Measurements from ENCODE around the gene SAMD11.
"Not testable (repeated sequence)": the region's sequence is repeated elsewhere in the genome, so short reads cannot be mapped to it uniquely, and the experiment has no call there.

The SAMD11 gene

DNA sequence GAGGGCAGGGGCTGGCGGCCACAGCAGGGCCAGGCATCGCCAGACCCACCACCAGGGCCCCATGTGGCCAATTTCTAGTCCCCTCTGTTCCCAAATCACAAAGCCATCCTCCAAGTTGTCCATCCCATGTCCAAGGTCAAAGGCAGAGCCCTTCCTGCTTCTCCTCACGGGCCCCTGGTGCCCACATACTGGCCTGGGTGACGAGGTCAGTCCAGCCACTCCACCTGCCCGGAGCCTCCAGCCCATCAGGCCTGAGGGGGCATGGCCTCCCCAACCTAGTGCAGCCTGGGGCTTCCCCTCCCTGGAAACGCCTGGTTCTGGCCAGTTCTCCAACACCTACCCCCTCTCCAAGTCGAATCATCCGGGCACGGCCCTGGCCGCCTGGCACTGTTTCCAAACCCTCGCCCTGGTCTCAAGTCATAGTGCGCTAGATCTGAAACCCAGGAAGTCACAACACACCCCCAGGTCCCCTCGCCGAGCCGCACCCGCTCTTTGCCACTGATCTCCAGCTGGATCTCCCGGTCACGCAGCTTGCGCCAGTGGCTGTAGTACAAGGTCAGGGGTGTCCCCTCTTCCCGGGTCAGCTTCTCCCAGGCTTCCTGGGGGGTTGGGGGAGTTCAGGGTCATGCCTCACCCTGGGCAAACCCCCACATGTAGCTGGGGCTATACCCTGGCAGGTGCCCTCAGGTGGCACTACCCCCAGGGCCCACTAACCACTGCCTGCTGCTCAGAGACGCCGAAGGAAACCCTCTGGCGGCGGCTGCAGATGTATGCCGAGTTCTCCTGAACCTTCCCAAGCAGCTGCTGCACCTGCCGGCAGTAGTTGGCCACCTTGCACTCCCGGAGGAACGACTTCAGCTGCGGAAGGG is 22.2 kb downstream of the SAMD11 start:
- DNase-seq (ENCODE audit: low spot score): no peak

- DNase-seq (ENCODE audit: low spot score): not testable (repeated sequence)
Observed at GRCh38 chr1:946811-947210, 23.1 kb downstream of the SAMD11 start.

DNA sequence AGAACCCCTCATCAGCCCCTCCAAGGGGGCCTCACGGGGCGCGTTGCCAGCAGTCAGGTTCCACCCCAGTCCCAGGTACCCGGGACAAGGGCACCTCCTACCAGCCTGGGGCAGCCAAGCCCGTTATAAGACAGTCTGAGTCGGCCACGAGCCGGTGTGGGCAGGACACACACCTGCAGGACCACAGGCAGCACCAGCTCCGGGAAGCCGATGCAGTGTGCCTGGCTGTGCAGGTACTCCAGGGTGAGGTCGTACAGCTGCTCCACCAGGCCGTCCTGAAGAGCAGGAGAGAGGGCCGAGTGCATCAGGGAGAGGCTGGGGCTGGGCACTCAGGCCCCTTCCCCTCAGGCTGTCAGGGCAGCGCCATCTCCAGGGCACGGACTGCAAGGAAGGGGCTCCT is 24.2 kb downstream of the SAMD11 start:
- no peak for DNase-seq (ENCODE audit: low spot score)

DNA sequence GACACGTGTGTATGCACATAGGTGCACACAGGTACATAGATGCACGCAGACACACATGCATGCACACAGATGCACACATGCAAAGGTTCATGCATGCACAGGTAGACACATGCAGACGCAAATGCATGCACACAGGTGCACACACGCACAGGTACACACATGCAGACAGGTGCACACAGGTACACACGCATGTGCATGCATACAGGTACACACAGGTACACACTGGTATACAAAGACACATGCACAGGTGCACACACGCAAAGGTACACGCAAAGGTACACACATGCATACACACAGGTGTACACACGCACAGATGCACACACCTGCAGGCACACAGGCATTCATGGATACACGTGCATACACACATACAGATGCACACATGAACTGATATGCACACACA is 26.5 kb downstream of the SAMD11 start:
- DNase-seq (ENCODE audit: low spot score): no peak

DNA sequence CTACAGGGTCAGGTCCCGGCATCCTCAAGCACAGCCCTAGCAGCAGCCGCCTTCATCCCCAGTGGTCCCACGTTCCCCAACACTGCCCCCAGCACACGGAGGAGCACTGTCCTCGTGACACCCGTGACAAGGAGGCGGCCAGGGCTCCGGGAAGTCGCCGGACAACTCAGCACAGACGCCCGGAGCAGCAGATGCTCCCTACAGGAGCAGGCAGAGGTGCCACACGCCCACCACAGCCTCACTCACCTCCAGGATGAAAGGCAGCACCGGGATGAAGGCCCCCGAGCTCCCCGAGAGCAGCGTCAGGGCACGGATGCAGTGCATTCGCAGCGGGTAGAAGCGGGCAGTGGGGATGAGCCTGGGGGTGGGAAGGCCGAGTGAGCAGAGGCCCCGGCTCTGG is 27.2 kb downstream of the SAMD11 start:
- no peak for DNase-seq (ENCODE audit: low spot score)

DNA sequence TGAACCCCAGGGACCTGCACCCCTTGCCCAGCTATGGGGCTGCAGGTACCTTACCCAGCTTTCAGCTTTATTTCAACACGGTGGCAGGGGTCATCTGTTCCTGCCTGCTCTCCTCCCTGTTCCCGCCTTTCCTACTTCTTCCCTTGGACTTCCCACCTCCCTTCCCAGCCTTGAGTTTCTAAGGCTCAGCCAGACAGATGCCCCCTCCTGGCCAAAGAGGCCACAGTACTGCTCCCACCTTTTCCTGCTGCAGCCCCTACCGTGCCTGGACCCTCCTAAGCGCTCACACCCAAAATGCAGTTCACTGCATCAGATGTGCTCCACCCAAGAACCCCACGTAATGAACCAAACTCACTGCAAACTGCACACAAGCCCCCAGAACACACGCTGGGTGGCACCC is 27.6 kb downstream of the SAMD11 start:
- no peak for DNase-seq (ENCODE audit: low spot score)

DNA sequence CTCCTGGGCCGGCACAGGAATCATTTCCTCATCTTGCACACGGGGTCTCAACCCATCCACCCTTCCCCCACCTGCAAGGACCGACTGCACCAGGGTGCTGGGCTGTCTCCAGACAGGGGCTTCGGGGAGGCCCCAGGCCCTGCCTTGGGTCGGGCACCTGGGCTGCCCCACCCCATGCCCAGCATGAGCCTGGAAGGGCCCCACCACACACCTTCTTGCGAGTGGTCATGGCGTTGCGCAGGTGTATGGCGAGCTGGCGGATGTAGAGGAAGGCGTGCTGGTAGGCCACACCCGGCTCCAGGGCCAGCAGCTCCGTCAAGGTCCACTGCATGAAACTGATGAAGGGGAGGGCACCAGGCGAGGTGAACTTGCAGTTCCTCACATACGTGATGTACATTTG is 28.5 kb downstream of the SAMD11 start:
- no peak for DNase-seq (ENCODE audit: low spot score)

GRCh38 chr1:952603-953002 is 28.9 kb downstream of the SAMD11 start:
- no peak for DNase-seq (ENCODE audit: low spot score)

GRCh38 chr1:953524-954320 is 30.0 kb downstream of the SAMD11 start:
- no peak for DNase-seq (ENCODE audit: low spot score)

DNA sequence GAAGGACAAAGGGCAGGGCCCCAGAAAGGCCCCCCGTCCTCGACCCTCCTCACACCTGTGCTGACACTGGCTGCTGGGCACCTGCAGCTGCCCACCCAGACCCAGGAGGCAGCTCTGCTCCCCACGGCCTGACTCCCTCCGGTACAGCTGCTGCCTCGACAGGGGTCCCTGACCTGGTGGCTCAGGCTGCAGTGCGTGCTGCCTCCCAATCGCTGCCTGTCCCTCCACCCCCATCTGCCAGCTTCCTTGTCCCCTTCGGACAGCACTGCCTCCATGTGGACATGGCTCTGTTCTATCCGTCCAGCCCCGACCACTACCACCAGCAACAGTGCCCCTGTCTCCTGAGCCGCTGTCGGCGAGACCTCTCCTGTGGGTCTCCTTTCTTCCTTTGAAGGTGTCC is 31.2 kb downstream of the SAMD11 start:
- no peak for DNase-seq (ENCODE audit: low spot score)

DNA sequence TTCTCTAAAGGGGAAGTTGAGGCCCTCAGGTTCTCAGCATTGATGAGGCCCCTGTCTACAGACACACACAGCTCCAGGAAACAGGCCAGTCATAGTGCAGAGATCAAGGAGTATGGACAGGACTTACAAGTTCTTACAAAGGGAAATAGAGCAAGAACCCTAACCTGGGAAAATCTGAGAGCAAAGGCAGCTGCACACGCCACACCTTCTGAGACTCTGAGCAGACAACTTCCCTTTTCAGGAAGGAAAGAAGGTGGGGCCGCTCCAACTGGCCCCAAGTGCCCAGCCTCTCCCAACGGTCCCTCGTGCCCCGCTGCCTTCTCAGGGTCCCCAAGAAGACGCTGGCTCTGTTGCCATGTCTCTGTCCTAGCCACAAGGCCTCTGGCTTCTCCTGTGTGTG is 31.8 kb downstream of the SAMD11 start:
- no peak for DNase-seq (ENCODE audit: low spot score)

- DNase-seq (ENCODE audit: low spot score): no peak
Observed at GRCh38 chr1:956636-957035, 32.9 kb downstream of the SAMD11 start.

DNA sequence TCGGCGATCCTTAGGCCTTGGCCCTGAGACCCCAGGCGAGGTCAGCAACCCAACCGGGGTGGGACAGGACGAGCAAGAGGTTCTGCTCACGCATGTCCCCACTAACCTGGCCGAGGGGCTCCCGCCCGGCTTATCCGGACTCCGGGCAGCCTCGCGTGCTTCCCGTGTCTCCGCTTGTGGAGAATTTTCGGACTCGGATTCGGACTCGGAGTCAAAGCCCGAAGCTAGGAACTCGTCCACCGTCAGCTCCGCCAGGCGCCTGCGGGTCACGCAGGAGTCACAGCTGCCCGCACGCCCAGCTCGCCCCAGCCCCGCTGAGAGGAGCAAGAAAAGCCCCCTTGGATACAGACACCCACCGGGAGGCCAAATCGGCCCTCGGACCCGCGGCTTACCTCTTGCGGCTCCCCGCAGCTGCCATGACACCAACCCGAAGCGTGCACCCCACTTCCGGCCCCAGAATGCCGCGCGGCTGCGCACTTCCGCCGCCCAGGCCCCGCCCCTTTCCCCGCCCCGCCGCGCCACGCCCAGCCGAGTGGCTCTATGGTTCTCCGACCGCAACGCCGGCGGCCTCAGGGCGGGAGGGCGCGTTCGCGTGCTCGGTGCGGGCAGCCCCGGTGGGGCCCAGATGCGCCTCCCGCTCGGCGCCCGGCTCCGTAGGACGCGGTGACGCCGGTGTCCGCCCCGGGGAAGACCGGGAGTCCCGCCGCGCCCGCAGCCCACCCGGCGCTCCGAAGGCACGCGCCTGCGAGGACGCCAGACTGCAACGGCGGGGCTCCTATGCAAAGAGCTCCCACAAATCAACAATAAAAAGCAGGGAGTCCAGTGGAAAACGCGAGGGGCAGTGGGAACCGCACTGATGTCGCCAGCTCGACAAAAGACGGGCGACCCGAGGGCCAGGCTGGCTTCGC is 35.4 kb downstream of the SAMD11 start, which contains the start of gene NOC2L:
Gene NOC2L (minus strand): TSS at position 434 of the 908 bp plus-strand sequence. CDS start 16 bp downstream, at position 418.
- DNase-seq (ENCODE audit: low spot score): peak; percentile 97

GRCh38 chr1:959731-960362 is 36.1 kb downstream of the SAMD11 start:
- DNase-seq (ENCODE audit: low spot score): no peak

GRCh38 chr1:960363-961131 is 36.8 kb downstream of the SAMD11 start, which contains the start of gene KLHL17:
Gene KLHL17 (plus strand): TSS chr1:960584. CDS start chr1:960694, 110 bp downstream.
- DNase-seq (ENCODE audit: low spot score): peak; percentile 91

GRCh38 chr1:961132-961669 is 37.5 kb downstream of the SAMD11 start:
- DNase-seq (ENCODE audit: low spot score): peak; percentile 59

GRCh38 chr1:962381-963300 is 38.9 kb downstream of the SAMD11 start:
- DNase-seq (ENCODE audit: low spot score): no peak

GRCh38 chr1:963301-963651 is 39.6 kb downstream of the SAMD11 start:
- no peak for DNase-seq (ENCODE audit: low spot score)
